ENCODE measurements around the gene CNKSR1. TPM values are rescaled to one million over a fixed set of nuclear protein-coding genes. Genes with fewer than 3 reads are reported as not detected.

CNKSR1 gene
- total and polyA plus RNA-seq, 2 donors (not counting 1 experiment from before 2014, with no cell fraction given): 3.7 to 5.8 TPM

GRCh38 chr1:26189751-26190275 lies 12.5 kb downstream of the CNKSR1 start:
- peaks cover 0 to 2% (median 0%) of the 10 kb centered on the region in 4 experiments for H3K27me3 ChIP-seq (replicated peaks in 1 of 4; ENCODE audit: control extremely low read depth in 1 of 4, control insufficient read depth in 3 of 4, insufficient read depth in 4 of 4, low read length in 3 of 4)
- intact Hi-C loops (cut with micrococcal nuclease): no loop called here
- Mint-ChIP-seq H3K4me1 (no peaks in the 10 kb centered on the region), H3K27me3 (no peaks in the 10 kb centered on the region), H3K27ac (no peak overlapping the region), H3K4me3 (no peak overlapping the region), H3K9me3 (ENCODE audit: insufficient read depth) (no peaks in the 10 kb centered on the region)
- no peak for DNase-seq
- no peak overlapping the region for H3K27ac ChIP-seq (ENCODE audit: low read length in 2 of 2)
- no peaks in the 10 kb centered on the region for H4K20me1 ChIP-seq (ENCODE audit: control insufficient read depth, insufficient read depth, low read length, poor library complexity, severe bottlenecking)
- H3K36me3 ChIP-seq (replicated peaks in 1 of 2; ENCODE audit: control extremely low read depth in 1 of 2, control insufficient read depth in 1 of 2, extremely low read depth in 1 of 2, insufficient read depth in 2 of 2, low read length in 1 of 2): no peaks in the 10 kb centered on the region
- no peak overlapping the region for H3K9ac ChIP-seq (ENCODE audit: low read length)
- no peaks in the 10 kb centered on the region for H3K9me3 ChIP-seq (ENCODE audit: control extremely low read depth in 1 of 3, control insufficient read depth in 2 of 3, insufficient read depth in 1 of 3, low read length in 2 of 3)
- ChIA-PET POLR2A (no interaction called here), CTCF (interaction anchor here (0.6 to 1.2 kb wide), 4 partner anchors 16 to 175 kb away, joined by 3 read pairs; partner anchors contain the start of gene CEP85)
- no peak for ATAC-seq (ENCODE audit: low read depth)
- TF ChIP-seq CTCF (IDR thresholded peaks at IDR 0.05): no peak
- TF ChIP-seq EZH2 (IDR thresholded peaks at IDR 0.05; ENCODE audit: borderline replicate concordance, insufficient read depth, low read depth, low read length, poor library complexity, severe bottlenecking): no peak
- no peak overlapping the region for H2AFZ ChIP-seq (ENCODE audit: insufficient read depth, low read depth, low read length, poor library complexity, severe bottlenecking)
- H3K4me2 ChIP-seq (replicated peaks; ENCODE audit: low read depth, low read length, poor library complexity, severe bottlenecking): no peak overlapping the region
- no peaks in the 10 kb centered on the region for H3K79me2 ChIP-seq (ENCODE audit: control insufficient read depth, insufficient read depth, low read length)
- no peaks in the 10 kb centered on the region for H3K4me1 ChIP-seq (ENCODE audit: control insufficient read depth in 2 of 2, insufficient read depth in 2 of 2, low read length in 2 of 2)
- 89% methylated on average over 5 of the region's 7 CpGs for WGBS (ENCODE audit: insufficient coverage)
- H3K4me3 ChIP-seq (ENCODE audit: control extremely low read depth in 1 of 5, extremely low read depth in 1 of 5, insufficient read depth in 1 of 5, low read depth in 2 of 5, low read length in 4 of 5): no peak overlapping the region

GRCh38 chr1:26190373-26190987 lies 13.2 kb downstream of the CNKSR1 start, which contains the start of gene CATSPER4:
Gene CATSPER4, plus strand, starts transcription at chr1:26190602. Its CDS starts 26 bp downstream, at chr1:26190628.
- H3K4me2 ChIP-seq (replicated peaks; ENCODE audit: low read depth, low read length, poor library complexity, severe bottlenecking): no peak within 1 kb of the TSS
- POLR2A ChIA-PET: no interaction called here
- H3K4me1 ChIP-seq (ENCODE audit: control insufficient read depth in 2 of 2, insufficient read depth in 2 of 2, low read length in 2 of 2): no peaks in the 10 kb centered on the region
- H3K79me2 ChIP-seq (ENCODE audit: control insufficient read depth, insufficient read depth, low read length): no peaks in the 10 kb centered on the region
- H3K27me3 Mint-ChIP-seq: no peaks in the 10 kb centered on the region
- H3K4me3 Mint-ChIP-seq: no peak within 1 kb of the TSS
- 69% methylated on average over 14 of the region's 16 CpGs for WGBS (ENCODE audit: insufficient coverage)
- no peak within 1 kb of the TSS for H3K27ac Mint-ChIP-seq
- H2AFZ ChIP-seq (ENCODE audit: insufficient read depth, low read depth, low read length, poor library complexity, severe bottlenecking): no peak within 1 kb of the TSS
- H4K20me1 ChIP-seq (ENCODE audit: control insufficient read depth, insufficient read depth, low read length, poor library complexity, severe bottlenecking): no peaks in the 10 kb centered on the region
- ATAC-seq (ENCODE audit: low read depth): no peak
- peak; percentile 27 for DNase-seq
- no peak within 1 kb of the TSS for H3K9ac ChIP-seq (ENCODE audit: low read length)
- H3K36me3 ChIP-seq (replicated peaks in 1 of 2; ENCODE audit: control extremely low read depth in 1 of 2, control insufficient read depth in 1 of 2, extremely low read depth in 1 of 2, insufficient read depth in 2 of 2, low read length in 1 of 2): no peaks in the 10 kb centered on the region
- no peak within 1 kb of the TSS for H3K27ac ChIP-seq (ENCODE audit: low read length in 2 of 2)
- H3K4me3 ChIP-seq (ENCODE audit: control extremely low read depth in 1 of 5, extremely low read depth in 1 of 5, insufficient read depth in 1 of 5, low read depth in 2 of 5, low read length in 4 of 5): no peak within 1 kb of the TSS
- H3K9me3 Mint-ChIP-seq (ENCODE audit: insufficient read depth): no peaks in the 10 kb centered on the region
- TF ChIP-seq EZH2 (IDR thresholded peaks at IDR 0.05; ENCODE audit: borderline replicate concordance, insufficient read depth, low read depth, low read length, poor library complexity, severe bottlenecking) (no peak), CTCF (IDR thresholded peaks at IDR 0.05) (no peak)
- peaks cover 0 to 2% (median 0%) of the 10 kb centered on the region in 4 experiments for H3K27me3 ChIP-seq (replicated peaks in 1 of 4; ENCODE audit: control extremely low read depth in 1 of 4, control insufficient read depth in 3 of 4, insufficient read depth in 4 of 4, low read length in 3 of 4)
- CTCF ChIA-PET: interaction anchor here (0.6 to 1.0 kb wide), 2 partner anchors 121 to 174 kb away, joined by 3 read pairs; no protein-coding TSS in a partner anchor
- H3K4me1 Mint-ChIP-seq: no peaks in the 10 kb centered on the region
- intact Hi-C loops (cut with micrococcal nuclease): no loop called here
- H3K9me3 ChIP-seq (ENCODE audit: control extremely low read depth in 1 of 3, control insufficient read depth in 2 of 3, insufficient read depth in 1 of 3, low read length in 2 of 3): no peaks in the 10 kb centered on the region

Measured in B cell (primary cell).